ENCODE data around the gene KIF9.
"Not testable (repeated sequence)": the region's sequence is repeated elsewhere in the genome, so short reads cannot be mapped to it uniquely, and the experiment has no call there.

KIF9 gene

DNA sequence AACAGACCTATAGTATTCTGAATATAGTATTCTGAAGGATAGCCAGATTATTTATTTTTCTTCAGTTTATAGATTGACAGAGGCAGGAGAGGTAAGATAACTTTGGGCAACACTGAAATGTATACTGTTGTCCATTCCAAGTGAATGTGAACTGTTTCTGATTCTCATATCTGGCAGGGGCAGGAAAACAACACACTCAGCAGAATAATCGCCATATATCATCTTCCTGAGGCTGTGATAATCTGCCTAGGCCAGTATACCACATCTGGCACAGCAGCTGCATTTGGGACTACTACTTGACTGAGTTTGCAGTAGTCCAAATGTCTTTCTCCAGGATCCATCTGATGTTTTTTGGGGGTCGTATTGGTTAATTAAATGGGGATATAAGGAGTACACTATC is 96.3 kb downstream of the KIF9 start:
- no peak for DNase-seq (ENCODE audit: low spot score)

DNA sequence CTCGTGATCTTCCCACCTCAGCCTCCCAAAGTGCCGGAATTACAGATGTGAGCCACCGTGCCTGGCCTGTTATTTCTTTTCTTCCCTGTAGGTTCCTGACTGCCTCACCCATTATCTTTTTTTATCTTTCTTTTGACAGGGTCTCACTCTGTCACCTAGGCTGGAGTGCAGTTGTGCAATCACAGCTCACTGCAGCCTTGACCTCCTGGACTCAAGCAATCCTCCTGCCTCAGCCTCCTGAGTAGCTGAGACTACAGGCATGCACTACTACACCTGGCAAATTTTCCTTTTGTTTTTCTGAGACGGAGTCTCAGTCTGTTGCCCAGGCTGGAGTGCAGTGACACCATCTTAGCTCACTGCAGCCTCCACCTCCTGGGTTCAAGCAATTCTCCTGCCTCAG is 100.9 kb downstream of the KIF9 start:
- not testable (repeated sequence) for DNase-seq (ENCODE audit: low spot score)

DNA sequence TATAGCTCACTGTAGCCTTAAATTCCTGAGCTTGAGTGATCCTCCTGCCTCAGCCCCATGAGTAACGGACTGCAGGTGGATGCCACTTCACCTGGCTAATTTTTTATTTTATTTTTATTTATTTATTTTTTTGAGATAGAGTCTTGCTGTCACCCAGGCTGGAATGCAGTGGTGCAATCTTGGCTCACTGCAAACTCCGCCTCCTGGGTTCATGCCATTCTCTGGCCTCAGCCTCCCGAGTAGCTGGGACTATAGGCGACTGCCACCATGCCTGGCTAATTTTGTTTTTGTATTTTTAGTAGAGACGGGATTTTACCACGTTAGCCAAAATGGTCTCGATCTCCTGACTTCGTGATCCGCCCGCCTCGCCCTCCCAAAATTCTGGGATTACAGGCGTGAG is 102.6 kb downstream of the KIF9 start:
- not testable (repeated sequence) for DNase-seq (ENCODE audit: low spot score)

Measured in kidney tubule cell (primary cell).